Lung (tissue), 12 donors: ENCODE data around the gene ARSK. TPM values are rescaled to one million over a fixed set of nuclear protein-coding genes. Genes with fewer than 3 reads are reported as not detected.
A peak's percentile ranks its signal among the peaks of the same experiment; 100 is the strongest.
"Not testable (repeated sequence)": the region's sequence is repeated elsewhere in the genome, so short reads cannot be mapped to it uniquely, and the experiment has no call there.

ENCODE experiments used
- ATAC-seq: fragments of 200-7000 bp; cut with Tn5 transposase; one replicate; pipeline ENCODE4 v1.9.1; 2020; ENCODE audit warnings: moderate number of reproducible peaks; ENCODE audit not compliant: insufficient read depth, low FRiP score
- DNase-seq, 3 donors: peaks; one replicate each; pipeline ENCODE4 v3.0.0-alpha.2; 2013 to 2017
- H3K27ac ChIP-seq, 2 donors: one replicate each; pipeline ENCODE4 v1.5.1; 2013; ENCODE audit warnings: mild to moderate bottlenecking in 2 of 2, moderate library complexity in 2 of 2, control low read depth in 1 of 2, inconsistent platforms in 1 of 2, low read depth in 1 of 2, low read length in 1 of 2
- H3K27me3 ChIP-seq, 3 donors: one replicate each; pipeline ENCODE4 v1.5.1; 2013; ENCODE audit warnings: low read length in 2 of 3; ENCODE audit not compliant: control insufficient read depth in 3 of 3, insufficient read depth in 3 of 3
- H3K36me3 ChIP-seq, 4 donors: one replicate each; pipeline ENCODE4 v1.5.1; 2013; ENCODE audit warnings: low read length in 4 of 4, mild to moderate bottlenecking in 1 of 4, moderate library complexity in 1 of 4; ENCODE audit not compliant: control insufficient read depth in 4 of 4, insufficient read depth in 4 of 4
- H3K4me1 ChIP-seq, 5 donors: one replicate each; pipeline ENCODE4 v1.5.1; 2013; ENCODE audit warnings: low read length in 5 of 5, mild to moderate bottlenecking in 2 of 5, moderate library complexity in 1 of 5; ENCODE audit not compliant: control insufficient read depth in 5 of 5, insufficient read depth in 5 of 5
- H3K4me3 ChIP-seq: one replicate; pipeline ENCODE4 v1.5.1; 2013; ENCODE audit warnings: mild to moderate bottlenecking, control low read depth, moderate library complexity
- H3K9ac ChIP-seq, 2 donors: one replicate each; pipeline ENCODE4 v1.5.1; 2013; ENCODE audit warnings: low read length in 2 of 2, control low read depth in 1 of 2; ENCODE audit not compliant: insufficient read depth in 1 of 2
- H3K9me3 ChIP-seq, 4 donors: one replicate each; pipeline ENCODE4 v1.5.1; 2013; ENCODE audit warnings: low read length in 3 of 4, mild to moderate bottlenecking in 1 of 4, moderate library complexity in 1 of 4; ENCODE audit not compliant: control insufficient read depth in 4 of 4, insufficient read depth in 3 of 4
- WGBS, 2 donors: extraction: QIAGEN DNeasy Blood & Tissue Kit; methylation state at CpG; one replicate each; pipeline ENCODE4 v1.1.7; 2013; 5-methylcytosine and 5-hydroxymethylcytosine counted together
- polyA plus RNA-seq, 2 donors: library from polyadenylated mRNA; stranded (reverse); fragments of 200-250 nt; gene quantifications; one replicate each; pipeline ENCODE4 v1.2.1, GENCODE V29; 2013
- total RNA-seq, 2 donors: library from RNA; depleted of rRNA in 1 of 2; stranded (reverse); fragments of >200 nt in 1 of 2; gene quantifications; one replicate each; pipeline ENCODE4 v1.2.1, GENCODE V29; 2014 to 2021
- TF ChIP-seq, protein P1 (sequence below): IDR thresholded peaks from 2 replicates; pipeline ENCODE4 v1.5.1; 2012; ENCODE audit warnings: mild to moderate bottlenecking; ENCODE audit errors: control extremely low read depth, extremely low read depth
- donor health status: control.
- donor health status: control.
- donor health status: Bipolar disorder and iron deficiency.
- donor health status: healthy.
- donor health status: DM: yes; HTN: yes; CAD: no.

ARSK gene
- total and polyA plus RNA-seq, 4 donors, result 2.6 to 10.5 (median 4.3) TPM

DNA sequence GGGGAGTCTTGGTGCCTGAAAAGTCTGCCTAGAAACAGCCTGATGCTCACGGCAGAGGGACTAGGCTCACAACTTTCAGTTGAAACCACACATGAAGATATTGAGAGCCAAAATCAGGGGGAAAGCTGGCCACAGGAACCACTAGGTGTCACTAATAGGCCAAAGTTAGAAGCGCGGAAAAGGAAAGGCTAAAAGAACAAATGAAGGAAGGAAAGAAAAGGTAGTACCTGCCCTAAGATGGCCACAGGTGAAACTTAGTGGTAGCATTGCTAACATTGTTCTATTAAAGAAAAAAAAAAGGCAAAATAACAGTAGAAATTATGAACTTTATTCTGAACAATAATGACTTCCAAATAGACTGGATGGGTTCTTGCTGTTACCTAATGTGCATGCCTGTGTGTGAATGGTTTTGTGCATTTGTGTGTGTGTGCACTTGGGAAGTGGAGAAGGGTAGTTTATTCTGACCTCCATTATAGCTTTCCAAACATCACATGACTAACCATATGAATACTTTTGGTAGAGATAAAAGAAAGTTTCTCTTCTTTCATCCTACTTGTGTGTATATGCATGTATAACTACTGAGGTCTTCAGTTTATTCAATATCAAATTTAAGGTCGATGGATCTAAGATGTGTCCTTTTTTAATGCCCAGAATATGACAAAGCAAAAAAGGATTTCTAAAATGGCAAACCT lies 89.6 kb downstream of the ARSK start:
- peaks cover 0 to 10% (median 3%) of the 10 kb centered on the region in 5 donors for H3K4me1 ChIP-seq
- H3K27me3 ChIP-seq, result no peaks in the 10 kb centered on the region
- H3K27ac ChIP-seq, result peak overlapping the region in 1 of 2 donors; percentile 4
- WGBS, 2 donors, result 17 to 20% methylated on average over 4 of the region's 4 CpGs
- peak; percentile 33 to 72 (median 71) for DNase-seq
- peaks cover 0 to 2% (median 0%) of the 10 kb centered on the region in 4 donors for H3K9me3 ChIP-seq
- ATAC-seq, result no peak
- H3K36me3 ChIP-seq, result no peaks in the 10 kb centered on the region
- H3K4me3 ChIP-seq, result no peak overlapping the region
- TF ChIP-seq, protein P1, sequence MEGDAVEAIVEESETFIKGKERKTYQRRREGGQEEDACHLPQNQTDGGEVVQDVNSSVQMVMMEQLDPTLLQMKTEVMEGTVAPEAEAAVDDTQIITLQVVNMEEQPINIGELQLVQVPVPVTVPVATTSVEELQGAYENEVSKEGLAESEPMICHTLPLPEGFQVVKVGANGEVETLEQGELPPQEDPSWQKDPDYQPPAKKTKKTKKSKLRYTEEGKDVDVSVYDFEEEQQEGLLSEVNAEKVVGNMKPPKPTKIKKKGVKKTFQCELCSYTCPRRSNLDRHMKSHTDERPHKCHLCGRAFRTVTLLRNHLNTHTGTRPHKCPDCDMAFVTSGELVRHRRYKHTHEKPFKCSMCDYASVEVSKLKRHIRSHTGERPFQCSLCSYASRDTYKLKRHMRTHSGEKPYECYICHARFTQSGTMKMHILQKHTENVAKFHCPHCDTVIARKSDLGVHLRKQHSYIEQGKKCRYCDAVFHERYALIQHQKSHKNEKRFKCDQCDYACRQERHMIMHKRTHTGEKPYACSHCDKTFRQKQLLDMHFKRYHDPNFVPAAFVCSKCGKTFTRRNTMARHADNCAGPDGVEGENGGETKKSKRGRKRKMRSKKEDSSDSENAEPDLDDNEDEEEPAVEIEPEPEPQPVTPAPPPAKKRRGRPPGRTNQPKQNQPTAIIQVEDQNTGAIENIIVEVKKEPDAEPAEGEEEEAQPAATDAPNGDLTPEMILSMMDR, result peak; percentile 65
- no peak overlapping the region for H3K9ac ChIP-seq

DNA sequence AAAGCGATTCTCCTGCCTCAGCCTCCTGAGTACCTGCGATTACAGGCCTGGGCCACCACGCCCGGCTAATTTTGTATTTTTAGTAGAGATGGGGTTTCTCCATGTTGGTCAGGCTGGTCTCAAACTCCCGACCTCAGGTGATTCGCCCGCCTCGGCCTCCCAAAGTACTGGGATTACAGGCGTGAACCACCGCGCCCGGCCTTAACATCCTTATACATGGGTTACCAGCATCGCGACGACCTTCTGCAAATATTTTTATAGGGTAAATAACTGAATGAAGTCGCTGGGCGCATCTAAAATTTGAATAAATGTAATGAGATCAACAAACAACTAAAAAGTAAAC lies 91.3 kb downstream of the ARSK start:
- H3K27me3 ChIP-seq, H3K36me3 ChIP-seq, ATAC-seq, H3K9ac ChIP-seq, H3K4me1 ChIP-seq, H3K9me3 ChIP-seq, H3K4me3 ChIP-seq, DNase-seq: not testable (repeated sequence)
- 85 to 91% methylated on average over 17 of the region's 17 CpGs for WGBS, 2 donors
- peak overlapping the region; percentile 72 to 93 for H3K27ac ChIP-seq

DNA sequence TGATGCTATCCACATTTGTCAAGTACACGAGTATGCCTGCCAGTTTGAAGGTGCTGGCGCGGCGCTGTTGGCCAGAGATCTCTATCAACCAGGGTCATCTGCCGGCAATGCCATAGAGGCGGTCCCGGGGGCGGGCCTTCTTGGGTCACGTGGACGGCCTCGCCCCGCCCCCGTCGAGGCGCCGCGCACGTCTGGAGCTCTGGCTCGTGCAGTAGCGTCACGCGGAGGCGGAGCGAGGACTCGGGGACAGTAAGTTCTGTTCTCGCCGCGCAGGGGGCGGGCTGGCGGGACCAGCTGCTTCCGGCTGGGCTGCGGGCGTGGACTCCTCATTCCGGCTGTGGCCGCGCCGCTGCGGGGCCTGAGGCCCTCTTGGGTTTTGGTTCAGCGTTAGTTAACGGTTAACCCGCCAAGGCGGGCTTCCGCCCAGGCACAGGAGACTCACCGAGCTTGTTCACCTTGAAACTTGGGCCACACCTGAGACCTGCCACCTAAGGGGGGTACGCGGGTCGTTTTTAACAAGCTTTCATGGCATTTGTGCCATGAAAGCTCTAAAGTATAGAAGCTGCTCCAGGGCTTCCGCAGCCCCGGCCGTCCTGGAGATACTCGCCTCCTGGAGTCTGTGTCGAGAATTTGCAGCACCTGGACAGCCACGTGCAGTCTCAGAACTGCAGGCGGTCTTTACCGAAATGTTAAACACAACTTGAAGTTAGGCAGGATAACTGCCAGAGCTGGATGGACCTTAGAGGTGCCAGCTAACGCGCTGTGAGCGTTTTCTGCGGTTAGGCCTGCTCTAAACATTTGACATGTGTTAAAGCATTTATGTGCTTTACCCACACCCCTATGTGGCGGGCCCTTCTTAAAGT lies 91.9 kb downstream of the ARSK start, which contains the start of gene RFESD:
RFESD (plus strand) TSS at position 209 of the 863 bp plus-strand sequence. CDS start 5,495 bp downstream, outside the sequence.
- DNase-seq (peak; percentile 97 to 98 (median 98)), ATAC-seq (peak; percentile 99)
- TF ChIP-seq, protein P1, result peak; percentile 0
- Histone ChIP-seq H3K4me3 (peak within 1 kb of the TSS; percentile 2), H3K27ac (peak within 1 kb of the TSS; percentile 93 to 98), H3K9ac (peak within 1 kb of the TSS; percentile 83 to 89), H3K4me1 (peaks cover 0 to 10% (median 3%) of the 10 kb centered on the region in 5 donors), H3K36me3 (no peaks in the 10 kb centered on the region), H3K9me3 (no peaks in the 10 kb centered on the region), H3K27me3 (no peaks in the 10 kb centered on the region)
- WGBS, 2 donors, result 1 to 2% methylated on average over 58 to 60 of the region's 60 CpGs
